ENCODE data around the gene ABTB1. TPM values are rescaled to one million over a fixed set of nuclear protein-coding genes. Genes with fewer than 3 reads are reported as not detected.

ABTB1 gene
- total RNA-seq, 6 donors from 2014 or later, result 28.0 to 262 (median 65.8) TPM

DNA sequence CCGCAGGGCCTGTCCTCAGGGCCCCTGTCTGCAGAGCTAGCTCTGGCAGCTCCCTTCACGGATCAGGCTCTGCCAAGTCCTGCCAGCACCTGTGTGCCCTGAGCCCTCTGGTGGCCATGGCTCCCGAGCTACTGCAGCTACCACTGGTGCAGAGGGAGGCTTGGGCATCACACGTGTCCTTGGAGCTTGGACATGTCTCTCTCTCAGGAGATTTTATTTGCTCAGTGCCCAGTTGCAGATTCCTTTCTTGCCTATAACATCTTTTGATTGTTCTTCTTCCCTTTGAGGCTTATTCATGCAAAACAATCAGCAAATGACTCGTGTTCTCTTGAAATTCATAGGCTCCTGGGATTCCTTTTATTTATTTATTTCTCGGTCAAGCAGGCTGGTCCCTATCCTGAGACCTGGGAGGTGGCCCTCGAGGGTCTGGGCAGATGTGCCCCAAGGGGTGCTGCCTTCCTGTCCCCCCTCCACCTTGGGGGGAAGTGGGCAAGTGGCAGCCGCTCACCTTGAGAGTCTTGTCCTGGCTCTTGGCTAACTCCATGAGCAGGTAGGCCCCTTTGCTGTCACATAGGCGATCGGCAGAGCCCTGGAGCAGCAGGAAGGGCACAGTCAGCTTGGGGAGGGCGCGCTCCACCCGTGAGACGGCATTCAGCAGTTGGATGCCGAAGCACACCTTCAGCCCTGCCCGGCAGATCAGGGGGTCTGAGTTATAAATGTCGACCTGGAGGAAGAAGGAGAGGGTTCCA lies 21.9 kb downstream of the ABTB1 start:
- TF ChIP-seq POLR2A (IDR thresholded peaks at IDR 0.05) (no peak), EP300 (IDR thresholded peaks at IDR 0.05) (no peak), POLR2AphosphoS5 (IDR thresholded peaks at IDR 0.05) (no peak)
- TF ChIP-seq, protein P1, sequence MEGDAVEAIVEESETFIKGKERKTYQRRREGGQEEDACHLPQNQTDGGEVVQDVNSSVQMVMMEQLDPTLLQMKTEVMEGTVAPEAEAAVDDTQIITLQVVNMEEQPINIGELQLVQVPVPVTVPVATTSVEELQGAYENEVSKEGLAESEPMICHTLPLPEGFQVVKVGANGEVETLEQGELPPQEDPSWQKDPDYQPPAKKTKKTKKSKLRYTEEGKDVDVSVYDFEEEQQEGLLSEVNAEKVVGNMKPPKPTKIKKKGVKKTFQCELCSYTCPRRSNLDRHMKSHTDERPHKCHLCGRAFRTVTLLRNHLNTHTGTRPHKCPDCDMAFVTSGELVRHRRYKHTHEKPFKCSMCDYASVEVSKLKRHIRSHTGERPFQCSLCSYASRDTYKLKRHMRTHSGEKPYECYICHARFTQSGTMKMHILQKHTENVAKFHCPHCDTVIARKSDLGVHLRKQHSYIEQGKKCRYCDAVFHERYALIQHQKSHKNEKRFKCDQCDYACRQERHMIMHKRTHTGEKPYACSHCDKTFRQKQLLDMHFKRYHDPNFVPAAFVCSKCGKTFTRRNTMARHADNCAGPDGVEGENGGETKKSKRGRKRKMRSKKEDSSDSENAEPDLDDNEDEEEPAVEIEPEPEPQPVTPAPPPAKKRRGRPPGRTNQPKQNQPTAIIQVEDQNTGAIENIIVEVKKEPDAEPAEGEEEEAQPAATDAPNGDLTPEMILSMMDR (IDR thresholded peaks at IDR 0.05), result peak in 5 of 6 experiments; percentile 6 to 43 (median 24)
- Histone ChIP-seq H3K27ac (no peak overlapping the region), H3K4me3 (no peak overlapping the region), H3K4me1 (peaks cover 25 to 46% (median 32%) of the 10 kb centered on the region in 4 donors), H3K36me3 (peaks cover 0 to 24% (median 5%) of the 10 kb centered on the region in 4 donors), H3K9me3 (no peaks in the 10 kb centered on the region), H3K27me3 (no peaks in the 10 kb centered on the region)
- DNase-seq (peak in 1 of 2 donors; percentile 73), ATAC-seq (ENCODE audit: low FRiP score in 2 of 2) (no peak)
- WGBS, 2 donors, result 77 to 85% methylated on average over 11 to 17 of the region's 17 CpGs

DNA sequence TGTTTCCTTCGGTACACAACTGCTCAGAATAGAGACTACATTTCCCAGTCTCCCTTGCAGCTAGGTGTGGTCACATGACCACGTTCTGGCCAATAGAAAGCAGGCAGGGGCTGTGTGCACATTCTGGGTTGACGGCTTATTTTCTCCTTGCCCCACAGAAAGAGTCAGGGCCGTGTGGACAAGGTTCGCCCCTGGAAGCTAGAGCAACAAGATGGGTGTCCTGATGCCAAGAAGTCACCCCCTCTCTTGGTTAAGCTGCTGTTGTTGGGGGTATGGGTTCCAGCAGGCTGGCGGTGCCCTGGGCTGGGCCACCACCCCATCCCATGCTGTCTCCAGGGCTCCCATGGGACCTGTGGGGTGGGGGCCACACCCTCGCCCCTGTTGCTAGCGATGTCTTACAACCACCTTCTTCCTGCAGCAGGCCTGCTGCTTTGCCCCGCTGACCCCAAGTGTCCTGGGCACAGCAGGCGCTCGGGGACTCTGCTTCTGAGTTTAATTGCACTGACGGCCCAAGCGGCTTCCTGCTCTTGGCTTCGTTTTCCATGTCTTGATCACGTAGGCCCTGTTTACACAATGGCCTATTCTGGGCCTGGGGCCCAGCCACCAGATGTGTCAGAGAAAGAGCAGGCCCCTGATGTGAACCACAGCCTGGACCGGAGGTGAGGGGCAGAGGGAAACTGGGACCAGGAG lies 24.9 kb downstream of the ABTB1 start:
- peak; percentile 71 to 88 for ATAC-seq (ENCODE audit: low FRiP score in 2 of 2)
- H3K27ac ChIP-seq, result peak overlapping the region; percentile 55 to 85 (median 77)
- H3K9me3 ChIP-seq, result no peaks in the 10 kb centered on the region
- H3K4me1 ChIP-seq, result peaks cover 28 to 61% (median 38%) of the 10 kb centered on the region in 4 donors
- peak in 1 of 2 donors; percentile 79 for DNase-seq
- peak in 1 of 4 donors; percentile 13 for TF ChIP-seq POLR2A (IDR thresholded peaks at IDR 0.05)
- TF ChIP-seq EP300 (IDR thresholded peaks at IDR 0.05), result no peak
- TF ChIP-seq, protein P1 (IDR thresholded peaks at IDR 0.05), result no peak
- TF ChIP-seq POLR2AphosphoS5 (IDR thresholded peaks at IDR 0.05), result peak in 1 of 2 donors; percentile 52
- 46 to 51% methylated on average over 10 to 16 of the region's 16 CpGs for WGBS, 2 donors
- peak overlapping the region in 1 of 4 donors; percentile 1 for H3K4me3 ChIP-seq
- no peaks in the 10 kb centered on the region for H3K27me3 ChIP-seq
- H3K36me3 ChIP-seq, result peaks cover 0 to 18% (median 5%) of the 10 kb centered on the region in 4 donors

DNA sequence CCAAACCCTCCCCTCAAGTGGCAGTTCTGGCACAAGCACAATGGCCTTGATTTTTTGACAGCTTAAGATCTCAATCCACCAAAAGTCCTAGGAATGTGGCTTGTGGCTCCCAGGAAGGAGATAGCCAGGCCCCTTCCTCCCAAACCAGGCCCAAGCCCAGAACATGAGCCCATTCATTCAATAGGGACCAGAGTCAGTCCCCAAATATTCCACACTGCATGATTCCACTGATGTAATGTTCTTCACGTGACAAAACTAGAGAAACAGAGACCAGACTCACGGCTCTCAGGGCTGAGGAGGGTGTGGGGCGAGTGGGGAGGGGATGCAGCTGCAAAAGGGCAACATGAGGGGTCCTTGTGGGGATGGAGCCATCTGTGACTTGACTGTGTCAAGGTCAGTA lies 25.5 kb downstream of the ABTB1 start:
- 67 to 86% methylated on average over 3 of the region's 3 CpGs for WGBS, 2 donors
- DNase-seq (no peak), ATAC-seq (ENCODE audit: low FRiP score in 2 of 2) (no peak)
- TF ChIP-seq POLR2A (IDR thresholded peaks at IDR 0.05), result no peak
- TF ChIP-seq EP300 (IDR thresholded peaks at IDR 0.05), result no peak
- TF ChIP-seq POLR2AphosphoS5 (IDR thresholded peaks at IDR 0.05), result no peak
- TF ChIP-seq, protein P1 (IDR thresholded peaks at IDR 0.05), result no peak
- no peaks in the 10 kb centered on the region for H3K9me3 ChIP-seq
- H3K4me1 ChIP-seq, result peaks cover 28 to 67% (median 38%) of the 10 kb centered on the region in 4 donors
- H3K27me3 ChIP-seq, result no peaks in the 10 kb centered on the region
- H3K27ac ChIP-seq, result peak overlapping the region; percentile 55 to 85 (median 77)
- no peak overlapping the region for H3K4me3 ChIP-seq
- H3K36me3 ChIP-seq, result peaks cover 0 to 12% (median 5%) of the 10 kb centered on the region in 4 donors

DNA sequence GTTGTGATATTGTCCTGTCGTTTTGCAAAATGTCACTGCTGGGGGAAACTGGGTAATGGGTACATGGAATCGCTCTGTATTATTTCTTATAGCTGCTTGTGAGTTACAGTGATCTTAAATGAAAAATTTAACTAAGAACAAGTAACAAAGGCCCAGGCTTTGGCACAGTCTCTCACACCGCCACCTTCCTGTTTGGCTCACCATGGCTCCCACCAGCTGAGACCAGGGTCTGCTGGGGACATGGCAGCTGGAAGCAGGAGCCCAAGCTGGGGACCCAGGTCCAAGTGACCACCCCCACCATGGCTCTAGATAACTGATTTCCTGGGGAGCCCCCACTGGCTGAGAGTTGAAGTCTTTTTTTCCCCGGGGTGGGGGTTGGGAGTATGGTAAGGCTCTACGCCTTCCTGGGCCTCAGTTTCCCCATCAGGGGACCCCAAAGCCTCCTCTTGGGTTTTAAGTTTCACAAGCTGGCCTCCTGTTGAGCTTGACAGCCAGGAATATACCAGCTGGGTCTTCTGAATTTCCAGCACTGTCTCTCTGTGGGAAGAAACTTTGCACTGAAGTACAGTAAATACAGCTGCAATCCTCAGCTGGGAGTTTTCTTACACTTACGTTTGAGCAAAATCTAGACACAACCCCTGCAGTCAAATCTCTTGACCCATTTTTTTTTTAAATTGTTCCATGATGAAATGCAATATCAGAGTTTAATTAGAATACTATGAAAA lies 26.1 kb downstream of the ABTB1 start:
- 76 to 86% methylated on average over 6 of the region's 6 CpGs for WGBS, 2 donors
- ATAC-seq (ENCODE audit: low FRiP score in 2 of 2), result no peak

More for the DNA sequence above, 26.1 kb downstream of the ABTB1 start:
- peaks cover 28 to 67% (median 38%) of the 10 kb centered on the region in 4 donors for H3K4me1 ChIP-seq
- no peak overlapping the region for H3K4me3 ChIP-seq
- no peak for DNase-seq
- peak overlapping the region in 3 of 4 donors; percentile 71 to 85 (median 83) for H3K27ac ChIP-seq
- H3K36me3 ChIP-seq, result peaks cover 0 to 7% (median 2%) of the 10 kb centered on the region in 4 donors
- no peaks in the 10 kb centered on the region for H3K9me3 ChIP-seq
- H3K27me3 ChIP-seq, result no peaks in the 10 kb centered on the region
- TF ChIP-seq POLR2A (IDR thresholded peaks at IDR 0.05) (no peak), POLR2AphosphoS5 (IDR thresholded peaks at IDR 0.05) (no peak), EP300 (IDR thresholded peaks at IDR 0.05) (no peak)
- TF ChIP-seq, protein P1 (IDR thresholded peaks at IDR 0.05), result no peak
